Caki2 (cell line): ENCODE measurements around the gene VASH1. TPM values are rescaled to one million over a fixed set of nuclear protein-coding genes. Genes with fewer than 3 reads are reported as not detected.

ENCODE experiments used
- DNase-seq: peaks from one replicate; pipeline ENCODE4 v3.0.0-alpha.2; 2015; ENCODE audit warnings: low read depth
- in situ Hi-C: cut with HindIII; loops from 2 replicates; pipeline ENCODE4 v1.10.0; 2016; ENCODE audit warnings: low sequenced_read_pairs, low pct_unique_long_range_greater_than_20kb, mixed read lengths
- total RNA-seq: library from RNA; depleted of rRNA; stranded (reverse); fragments of >200 nt; shearing (Covaris generic); gene quantifications from 2 replicates; pipeline ENCODE4 v1.2.3, GENCODE V29; 2014; ENCODE audit warnings: low replicate concordance; rRNA removed

The VASH1 gene
- total RNA-seq, 1 experiment from 2014 or later, result not detected

DNA sequence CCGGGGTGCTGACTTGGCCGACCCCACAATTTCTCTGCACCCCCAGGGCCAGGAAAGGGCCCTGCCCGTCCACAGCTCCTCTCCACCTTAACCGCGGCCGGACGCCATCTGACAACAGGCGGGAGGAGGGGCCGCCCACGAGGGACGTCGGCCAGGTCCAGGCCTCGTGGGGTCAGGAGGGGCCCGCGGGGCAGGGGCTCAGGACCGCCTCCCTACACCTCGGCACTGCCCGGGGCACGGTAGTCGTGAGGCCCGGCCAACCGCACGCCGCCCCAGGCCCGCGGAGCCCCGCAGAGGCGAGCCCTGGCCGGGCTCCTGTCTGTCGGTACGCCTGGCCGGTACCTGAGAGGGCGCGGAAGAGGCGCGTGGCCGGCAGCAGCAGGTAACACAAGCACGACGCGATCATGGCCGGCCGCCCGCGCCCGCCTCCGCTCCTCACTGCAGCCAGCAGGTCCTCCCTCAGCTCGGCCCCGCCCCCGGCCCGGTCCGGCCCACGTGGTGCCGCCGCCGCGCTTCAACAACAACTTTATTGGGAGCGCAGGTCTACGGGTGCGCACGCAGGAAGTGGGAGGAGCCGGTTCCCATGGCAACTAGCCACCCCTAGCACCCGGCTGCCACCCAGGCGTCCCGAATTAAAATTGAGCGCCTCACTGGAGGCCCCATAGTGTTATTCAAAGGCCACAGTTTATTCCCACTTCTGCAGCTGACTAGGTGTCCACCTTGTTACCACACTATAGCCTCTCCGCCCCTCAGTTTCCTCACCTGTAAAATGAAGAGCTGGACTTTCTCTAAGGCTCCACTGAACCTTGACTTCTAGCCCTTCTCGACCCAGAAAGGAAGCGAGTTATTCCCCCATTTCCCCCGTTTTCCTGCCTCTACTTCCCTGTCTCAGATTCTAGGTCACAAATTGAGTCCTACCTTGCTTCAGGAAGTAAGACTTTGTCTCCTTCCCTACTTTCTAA lies 51.4 kb downstream of the VASH1 start, which contains the start of gene ANGEL1:
ANGEL1 (minus strand) TSS at position 461 of the 962 bp plus-strand sequence; CDS start at position 406, 55 bp downstream.
- in situ Hi-C loops, result no loop called here
- peak; percentile 90 for DNase-seq

DNA sequence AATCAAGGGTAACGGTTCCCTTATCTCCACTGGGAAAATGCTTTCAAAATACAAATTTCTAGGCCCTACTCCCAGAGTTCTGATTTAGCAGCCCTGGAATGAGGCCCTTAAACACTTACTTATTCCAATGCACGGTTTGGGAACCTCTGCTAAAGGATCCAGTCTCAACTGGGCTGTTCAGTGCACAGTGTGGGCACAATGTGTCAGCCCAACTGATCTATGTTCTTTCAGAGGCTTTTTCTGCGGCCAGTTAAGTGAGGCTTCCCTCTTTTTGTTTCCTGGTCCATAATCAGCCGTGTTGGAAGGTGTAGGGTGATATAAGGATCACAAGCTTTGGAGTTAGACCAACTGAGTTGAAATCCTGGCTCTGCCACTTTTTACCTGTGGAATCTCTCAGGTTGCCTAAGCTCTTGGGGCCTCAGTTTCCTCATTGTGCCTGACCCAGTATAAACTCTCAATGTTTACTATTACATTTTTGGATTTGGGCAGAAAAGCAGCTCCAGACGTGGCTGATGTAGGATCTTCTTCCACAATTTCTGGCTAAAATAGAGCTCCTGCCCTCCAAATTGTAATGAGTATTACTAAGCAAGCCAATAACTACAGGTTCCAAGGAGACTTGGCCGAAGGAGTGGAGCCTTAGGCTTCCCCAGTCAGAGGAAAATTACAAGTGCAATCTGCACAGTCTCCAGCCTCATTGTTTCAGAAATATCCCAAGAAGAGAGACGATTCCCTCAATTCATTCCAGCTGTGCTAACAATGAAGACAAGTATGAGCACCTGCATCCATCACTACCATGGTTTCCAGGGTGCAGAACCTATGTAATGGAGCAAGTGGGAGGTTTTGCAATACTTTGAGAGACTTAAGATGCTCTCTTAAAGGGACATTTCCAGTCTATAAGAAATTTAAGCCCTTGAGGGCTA lies 53.7 kb downstream of the VASH1 start:
- no peak for DNase-seq
- in situ Hi-C loops, result no loop called here

DNA sequence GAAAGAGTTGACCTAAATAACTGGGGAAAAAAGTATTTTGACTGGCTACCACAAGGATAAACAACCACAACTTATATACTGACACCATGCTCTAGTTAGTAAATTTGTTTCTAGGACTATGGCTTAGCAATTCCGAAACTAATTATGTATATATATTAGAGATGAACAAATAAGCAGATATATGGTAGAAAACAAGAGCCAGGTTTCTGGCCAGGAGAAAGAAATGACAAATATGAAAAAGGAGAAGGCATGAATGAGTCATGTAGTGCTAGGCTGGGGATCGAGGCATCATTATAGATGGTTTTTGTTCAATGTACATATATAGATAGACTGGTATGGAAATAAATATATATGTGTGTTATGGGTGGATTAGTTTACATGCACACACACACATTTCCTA lies 59.4 kb downstream of the VASH1 start:
- no peak for DNase-seq
- in situ Hi-C loops, result no loop called here

DNA sequence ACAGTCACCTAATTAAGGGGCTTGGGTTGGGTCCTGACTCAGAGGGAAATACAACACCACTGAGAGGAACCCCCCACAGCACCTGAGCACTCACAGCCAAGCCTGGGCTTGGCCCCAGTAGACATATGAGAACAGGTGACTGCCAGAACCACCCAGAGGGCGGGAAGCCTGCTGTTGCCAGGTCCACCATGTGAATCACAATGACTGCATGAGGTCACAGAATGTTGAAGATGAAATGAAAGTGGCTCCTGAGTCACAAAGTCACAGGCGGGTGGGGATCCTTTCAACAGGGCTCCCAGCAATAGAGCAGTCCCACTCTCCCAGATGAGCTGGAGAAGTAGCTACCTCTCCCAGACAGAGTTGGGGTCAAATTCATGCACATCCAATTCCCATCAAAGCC lies 64.9 kb downstream of the VASH1 start, which contains the start of gene LRRC74A:
LRRC74A (plus strand) TSS at position 287 of the 400 bp plus-strand sequence. CDS start 290 bp downstream, outside the sequence.
- in situ Hi-C loops, result no loop called here
- no peak for DNase-seq

DNA sequence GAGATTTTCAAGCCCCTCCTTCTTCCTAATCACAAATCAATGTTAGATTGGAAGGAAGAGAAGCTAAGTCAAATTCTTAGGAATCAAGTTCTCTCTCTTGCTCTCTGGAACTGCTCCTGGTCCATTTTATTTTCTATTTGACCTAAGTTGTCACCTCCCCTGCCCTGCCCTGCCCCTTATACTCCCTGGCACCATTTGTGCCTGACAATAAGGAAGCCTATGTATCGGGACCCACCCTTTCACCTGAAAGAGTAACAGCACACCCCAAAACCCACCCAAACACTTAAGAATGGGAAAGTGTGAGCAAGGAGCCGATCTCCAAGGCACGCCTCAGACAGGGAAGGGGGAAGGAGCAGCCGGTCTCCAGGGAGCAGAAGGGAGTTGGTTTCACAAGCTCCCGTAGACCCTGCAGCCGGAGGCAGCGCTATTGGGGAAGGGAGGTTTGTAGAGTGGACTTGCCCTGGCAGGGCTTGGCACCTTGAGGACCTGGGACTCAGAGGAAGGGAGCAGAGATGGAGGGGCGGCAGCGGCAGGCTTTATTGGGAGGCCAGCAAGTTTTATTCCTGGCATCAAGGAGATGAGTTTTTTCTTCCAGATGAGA lies 66.5 kb downstream of the VASH1 start:
- no peak for DNase-seq
- in situ Hi-C loops, result no loop called here

DNA sequence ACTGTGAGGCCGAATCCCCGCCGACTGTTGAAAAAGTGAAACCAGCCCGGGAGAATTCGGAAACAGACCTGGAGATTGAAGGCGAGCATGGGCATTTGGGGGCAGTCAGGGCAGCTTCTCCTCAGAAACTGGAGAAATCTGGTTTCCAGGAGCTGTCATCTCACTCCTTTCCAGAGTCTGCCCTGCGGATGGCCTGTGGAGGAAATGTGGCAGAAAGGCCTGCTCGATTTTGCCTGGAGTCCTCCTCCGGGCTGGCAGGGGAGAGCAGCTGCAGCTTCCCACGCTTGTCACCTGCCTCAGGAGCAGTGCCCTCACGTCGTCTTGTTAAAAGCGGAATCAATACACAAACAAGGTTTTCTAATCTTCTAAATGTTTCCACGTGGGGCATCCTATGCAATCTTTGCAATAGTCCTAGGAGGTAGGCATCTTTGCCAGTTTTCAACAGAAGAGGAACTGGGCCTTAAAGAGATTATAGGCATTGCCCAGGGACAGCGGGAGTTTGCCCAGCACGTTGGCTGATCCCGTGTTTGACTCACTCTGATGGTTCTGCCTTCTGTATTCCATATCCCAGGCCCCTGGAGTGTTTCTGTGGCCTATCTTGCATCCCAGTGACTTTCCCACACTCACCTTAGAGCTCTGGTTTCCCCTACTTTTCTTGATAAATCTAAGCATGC lies 67.2 kb downstream of the VASH1 start:
- DNase-seq, result no peak
- in situ Hi-C loops, result no loop called here

DNA sequence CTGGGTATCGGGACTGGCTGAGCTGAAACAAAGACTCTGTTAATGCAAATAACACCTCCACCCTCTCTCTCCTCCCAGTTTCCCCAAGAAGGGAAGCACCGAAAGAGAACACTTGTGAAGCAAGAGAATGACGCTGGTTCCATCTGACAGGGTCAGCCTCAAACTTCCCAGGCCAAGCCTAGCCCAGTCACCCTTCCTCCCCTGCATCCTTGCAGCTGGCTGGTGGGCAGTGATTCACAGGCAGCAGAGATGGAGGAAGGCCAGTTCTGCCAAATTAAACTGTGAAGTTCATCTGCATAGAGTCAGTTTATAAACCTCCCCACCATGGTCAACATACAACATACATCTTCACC lies 67.7 kb downstream of the VASH1 start:
- in situ Hi-C loops, result no loop called here
- no peak for DNase-seq

DNA sequence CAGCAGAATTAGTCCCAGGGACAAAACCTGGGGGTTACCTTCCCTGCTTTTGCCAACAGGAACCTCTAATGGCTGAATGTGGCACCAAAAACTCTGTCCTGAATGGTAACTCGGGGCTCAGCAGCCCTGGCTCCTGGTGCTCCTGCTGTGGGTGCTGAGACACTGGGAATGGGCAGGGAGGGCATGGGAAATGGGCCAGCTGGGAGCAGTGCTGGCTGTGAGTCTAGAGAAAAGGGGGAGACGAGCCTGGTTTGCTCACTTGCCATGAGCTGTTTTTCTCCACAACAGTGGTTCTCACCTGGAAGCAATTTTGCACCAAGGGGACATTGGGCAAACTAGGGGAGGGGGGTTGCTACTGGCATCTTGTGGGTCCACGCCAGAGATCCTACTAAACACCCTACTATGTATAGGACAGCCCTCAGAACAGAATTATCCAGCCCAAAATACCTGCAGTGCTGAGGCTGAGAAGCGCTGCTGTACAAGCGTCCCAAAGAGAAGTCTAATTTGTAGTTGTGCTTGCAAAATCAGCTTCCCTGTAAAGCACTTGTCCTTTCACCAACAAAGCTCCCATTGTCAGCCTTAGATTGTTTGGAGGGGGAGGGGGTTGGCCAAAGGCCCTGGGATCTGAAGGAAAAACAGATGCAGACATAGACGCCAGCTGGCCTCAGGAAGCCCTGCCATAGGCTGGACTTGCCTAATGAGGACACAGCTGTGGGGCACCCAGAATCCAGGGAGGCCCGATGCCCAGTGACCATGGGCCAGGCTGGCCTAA lies 68.6 kb downstream of the VASH1 start:
- in situ Hi-C loops, result no loop called here
- no peak for DNase-seq

DNA sequence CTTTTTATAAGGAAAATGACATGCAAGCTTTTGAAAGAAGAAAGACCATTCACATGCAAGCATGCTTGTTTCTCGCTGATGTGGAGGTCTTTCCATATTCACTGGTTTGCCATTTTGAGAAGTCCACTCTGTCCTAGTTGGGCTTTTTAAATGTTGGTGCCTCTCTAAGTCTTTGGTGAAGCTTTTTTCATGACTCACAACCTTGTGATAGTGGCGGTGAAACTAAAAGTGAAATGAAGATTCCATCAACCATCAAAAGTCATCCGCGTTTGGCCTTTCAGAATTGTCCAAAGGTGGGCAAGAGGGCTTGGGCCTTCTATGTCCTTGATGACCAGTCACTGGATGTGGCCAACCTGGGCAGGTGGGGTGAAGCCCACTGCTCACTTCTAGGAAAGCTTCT lies 69.3 kb downstream of the VASH1 start:
- in situ Hi-C loops, result no loop called here
- no peak for DNase-seq

DNA sequence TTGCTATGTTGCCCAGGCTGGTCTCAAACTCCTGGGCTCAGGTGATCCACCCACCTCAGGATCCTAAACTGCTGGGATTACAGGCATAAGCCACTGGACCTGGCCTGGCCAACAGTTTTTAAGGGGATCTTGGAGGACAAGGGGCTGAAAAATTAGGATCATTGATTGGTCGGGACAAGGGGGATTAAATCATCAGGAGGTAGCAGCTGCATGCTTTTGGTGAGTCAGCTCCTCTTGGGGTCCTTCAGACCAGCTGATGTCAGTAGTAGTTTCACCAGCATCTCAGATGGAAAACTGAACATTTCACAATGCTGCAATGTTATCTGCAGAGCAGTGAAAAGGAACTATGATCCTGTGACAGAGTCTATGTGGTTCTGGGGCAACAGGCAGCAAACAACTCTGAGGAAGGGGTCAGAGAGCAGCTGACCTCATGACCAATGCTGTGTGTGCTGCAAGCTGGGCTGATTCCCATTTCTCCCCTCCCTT lies 71.3 kb downstream of the VASH1 start:
- DNase-seq, result no peak
- in situ Hi-C loops, result no loop called here

Other genes with a start within 250 kb of the VASH1 start
- gene ANGEL1, start 51.4 kb downstream of the VASH1 start, total RNA-seq, result 4.4 and 11.8 TPM in 2 replicates
- not detected in 2 replicates for gene LRRC74A, start 64.9 kb downstream of the VASH1 start, total RNA-seq